Measurements from ENCODE around the gene FBN2.

- no peak for TF ChIP-seq GATA3 (IDR thresholded peaks at IDR 0.05; ENCODE audit: low read depth, low read length)
- no peak for TF ChIP-seq GATA2 (IDR thresholded peaks at IDR 0.05; ENCODE audit: low read depth, low read length)
These were observed 184.5 kb downstream of the FBN2 start for GRCh38 chr5:128353441-128354107.

Measured in SH-SY5Y (cell line).